SJCRH30 (cell line): ENCODE results near the gene IL18R1. TPM values are rescaled to one million over a fixed set of nuclear protein-coding genes. Genes with fewer than 3 reads are reported as not detected.

ENCODE experiments used
- DNase-seq, 2 experiments: peaks; one replicate each; pipeline ENCODE4 v3.0.0-alpha.2; 2015 to 2020
- H3K27ac ChIP-seq: fragments of 250-450 bp; sonication (Bioruptor Pico); 2 replicates; pipeline ENCODE4 v1.5.1; 2020; ENCODE audit warnings: mild to moderate bottlenecking, moderate library complexity
- H3K27me3 ChIP-seq: fragments of 250-450 bp; sonication (Bioruptor Pico); 2 replicates; pipeline ENCODE4 v1.5.1; 2020; ENCODE audit warnings: mild to moderate bottlenecking, moderate library complexity
- H3K36me3 ChIP-seq: fragments of 250-450 bp; sonication (Bioruptor Pico); 2 replicates; pipeline ENCODE4 v1.5.1; 2020; ENCODE audit warnings: mild to moderate bottlenecking, moderate library complexity
- H3K4me1 ChIP-seq: fragments of 250-450 bp; sonication (Bioruptor Pico); 2 replicates; pipeline ENCODE4 v1.5.1; 2020; ENCODE audit warnings: mild to moderate bottlenecking, moderate library complexity
- H3K4me3 ChIP-seq: fragments of 250-450 bp; sonication (Bioruptor Pico); 2 replicates; pipeline ENCODE4 v1.5.1; 2020; ENCODE audit warnings: mild to moderate bottlenecking, moderate library complexity
- H3K9me3 ChIP-seq: fragments of 250-450 bp; sonication (Bioruptor Pico); replicated peaks from 2 replicates; pipeline ENCODE4 v1.5.1; 2020; ENCODE audit warnings: mild to moderate bottlenecking, moderate library complexity
- total RNA-seq: library from RNA; depleted of rRNA; stranded (reverse); fragments of >200 nt; shearing (Covaris generic); gene quantifications from 2 replicates; pipeline ENCODE4 v1.2.3, GENCODE V29; 2014

The IL18R1 gene
- total RNA-seq, 1 experiment from 2014 or later = not detected

DNA sequence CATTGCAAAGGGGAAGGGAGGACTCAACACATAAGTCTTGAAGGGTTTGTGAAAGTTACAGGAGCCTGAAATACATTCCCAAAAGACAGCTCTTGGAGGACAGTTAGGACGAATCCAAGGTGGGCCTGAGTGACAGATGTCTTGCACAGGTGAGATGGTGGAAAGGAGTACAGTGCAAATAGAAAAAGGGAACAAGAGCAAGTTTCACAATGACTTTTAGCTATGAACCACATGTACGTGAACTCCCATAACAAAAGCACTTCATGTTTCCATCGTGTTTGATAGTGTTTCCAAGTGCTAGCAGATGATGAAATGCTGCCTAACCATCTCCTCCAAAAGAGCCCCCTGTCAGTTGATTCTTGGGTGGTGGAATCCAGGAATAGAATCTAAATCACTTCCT, 69.2 kb downstream of the IL18R1 start:
- Histone ChIP-seq H3K4me1 (no peaks in the 10 kb centered on the region), H3K9me3 (no peaks in the 10 kb centered on the region), H3K4me3 (no peak overlapping the region), H3K27ac (no peak overlapping the region), H3K27me3 (no peaks in the 10 kb centered on the region; the same call in 1 of the 2 replicates), H3K36me3 (no peaks in the 10 kb centered on the region)
- no peak for DNase-seq

DNA sequence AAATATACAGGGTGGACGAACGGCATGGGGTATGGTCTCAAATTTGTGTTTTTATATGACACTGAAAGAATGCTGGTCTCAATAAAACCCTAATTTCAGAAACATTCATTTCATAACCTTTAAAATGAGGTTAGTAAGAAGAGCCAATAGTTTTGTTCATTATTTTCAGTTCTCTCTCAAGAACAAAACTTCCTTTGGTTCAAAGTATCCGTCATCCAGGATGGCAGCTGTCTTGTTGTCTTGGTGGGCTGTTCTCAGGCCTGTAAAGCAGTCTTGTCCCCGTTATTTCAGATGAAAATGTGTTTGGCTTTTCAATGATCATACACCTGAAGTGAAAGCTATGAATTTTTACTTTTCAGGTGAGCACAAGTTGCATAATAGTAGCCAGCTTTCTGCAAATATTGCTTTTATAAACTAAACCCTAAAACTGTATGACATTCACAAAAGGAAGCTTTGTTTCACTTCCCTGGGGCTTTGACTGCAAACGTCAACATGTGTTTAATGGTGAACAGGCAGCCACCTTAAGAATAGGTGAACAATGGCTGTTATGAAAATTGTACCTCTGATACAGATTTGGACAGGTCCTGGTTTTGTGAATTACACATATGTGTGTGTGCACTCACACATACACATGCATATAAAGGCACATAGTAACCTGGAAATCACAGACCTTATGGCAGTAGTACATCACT, 70.0 kb downstream of the IL18R1 start:
- no peak overlapping the region for H3K27ac ChIP-seq
- H3K27me3 ChIP-seq = no peaks in the 10 kb centered on the region; the same call in 1 of the 2 replicates
- H3K4me1 ChIP-seq = no peaks in the 10 kb centered on the region
- H3K9me3 ChIP-seq = no peaks in the 10 kb centered on the region
- DNase-seq = no peak
- H3K36me3 ChIP-seq = no peaks in the 10 kb centered on the region
- no peak overlapping the region for H3K4me3 ChIP-seq

DNA sequence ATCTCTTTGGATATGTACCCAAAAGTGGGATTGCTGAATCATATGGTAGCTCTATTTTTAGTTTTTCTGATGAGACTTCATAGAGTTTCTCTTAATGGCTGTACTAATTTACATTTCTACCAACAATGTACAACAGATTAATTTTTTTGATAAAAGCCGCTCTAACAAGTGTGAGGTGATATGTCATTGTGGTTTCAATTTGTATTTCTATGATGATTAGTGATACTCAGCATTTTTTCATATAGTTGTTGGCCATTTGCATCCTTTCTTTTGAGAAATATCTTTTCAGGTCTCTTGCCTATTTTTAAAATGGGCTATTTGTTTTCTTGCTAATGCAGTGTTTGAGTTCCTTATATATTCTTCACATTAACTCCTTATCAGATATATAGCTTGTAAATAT, 71.7 kb downstream of the IL18R1 start:
- no peaks in the 10 kb centered on the region for H3K4me1 ChIP-seq
- H3K27me3 ChIP-seq = no peaks in the 10 kb centered on the region; the same call in 1 of the 2 replicates
- no peak overlapping the region for H3K4me3 ChIP-seq
- no peak for DNase-seq
- no peaks in the 10 kb centered on the region for H3K9me3 ChIP-seq
- no peaks in the 10 kb centered on the region for H3K36me3 ChIP-seq
- no peak overlapping the region for H3K27ac ChIP-seq

DNA sequence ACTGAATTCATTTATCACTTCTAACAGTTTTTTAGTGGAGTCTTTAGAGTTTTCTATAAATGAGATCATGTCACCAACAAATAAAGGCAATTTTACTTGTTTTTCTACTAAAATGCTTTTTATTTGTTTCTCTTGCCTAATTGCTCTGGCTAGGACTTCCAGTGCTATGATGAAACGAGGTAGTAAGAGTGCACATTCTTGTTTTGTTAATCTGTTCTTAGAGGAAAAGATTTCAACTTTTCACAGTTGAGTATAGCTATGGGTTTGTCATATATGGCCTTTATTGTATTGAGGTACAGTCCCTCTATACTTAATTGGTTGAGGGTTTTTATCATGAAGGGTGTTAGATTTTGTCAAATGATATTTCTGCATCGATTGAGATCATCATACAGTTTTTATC, 73.0 kb downstream of the IL18R1 start:
- Histone ChIP-seq H3K36me3 (no peaks in the 10 kb centered on the region), H3K27ac (no peak overlapping the region)

DNA sequence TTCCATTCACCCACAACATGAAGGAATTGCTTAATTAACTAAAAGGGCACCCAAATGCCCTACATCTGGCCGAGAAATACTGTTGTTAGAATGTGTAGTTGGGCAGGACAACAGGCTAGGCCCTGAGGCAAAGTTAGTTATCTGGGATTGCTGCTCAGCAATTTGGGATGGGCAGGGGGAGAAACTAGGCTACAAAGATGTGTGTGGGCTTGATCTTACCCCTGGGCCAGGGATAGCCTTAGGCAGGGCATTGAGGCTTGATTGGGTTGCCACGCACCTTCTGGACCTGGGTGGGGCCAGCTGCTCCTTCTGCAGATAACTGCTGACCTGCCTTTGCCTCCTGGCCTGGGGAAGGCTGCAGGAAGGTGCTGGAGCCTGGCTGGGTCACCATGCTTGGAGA, 76.8 kb downstream of the IL18R1 start:
- Histone ChIP-seq H3K9me3 (no peaks in the 10 kb centered on the region), H3K4me3 (no peak overlapping the region), H3K36me3 (no peaks in the 10 kb centered on the region), H3K27ac (no peak overlapping the region), H3K4me1 (no peaks in the 10 kb centered on the region), H3K27me3 (no peaks in the 10 kb centered on the region; the same call in 1 of the 2 replicates)
- DNase-seq = no peak

More for the DNA sequence above, 73.0 kb downstream of the IL18R1 start:
- no peak overlapping the region for H3K4me3 ChIP-seq
- H3K9me3 ChIP-seq = no peaks in the 10 kb centered on the region
- H3K27me3 ChIP-seq = no peaks in the 10 kb centered on the region; the same call in 1 of the 2 replicates
- DNase-seq = no peak
- no peaks in the 10 kb centered on the region for H3K4me1 ChIP-seq

DNA sequence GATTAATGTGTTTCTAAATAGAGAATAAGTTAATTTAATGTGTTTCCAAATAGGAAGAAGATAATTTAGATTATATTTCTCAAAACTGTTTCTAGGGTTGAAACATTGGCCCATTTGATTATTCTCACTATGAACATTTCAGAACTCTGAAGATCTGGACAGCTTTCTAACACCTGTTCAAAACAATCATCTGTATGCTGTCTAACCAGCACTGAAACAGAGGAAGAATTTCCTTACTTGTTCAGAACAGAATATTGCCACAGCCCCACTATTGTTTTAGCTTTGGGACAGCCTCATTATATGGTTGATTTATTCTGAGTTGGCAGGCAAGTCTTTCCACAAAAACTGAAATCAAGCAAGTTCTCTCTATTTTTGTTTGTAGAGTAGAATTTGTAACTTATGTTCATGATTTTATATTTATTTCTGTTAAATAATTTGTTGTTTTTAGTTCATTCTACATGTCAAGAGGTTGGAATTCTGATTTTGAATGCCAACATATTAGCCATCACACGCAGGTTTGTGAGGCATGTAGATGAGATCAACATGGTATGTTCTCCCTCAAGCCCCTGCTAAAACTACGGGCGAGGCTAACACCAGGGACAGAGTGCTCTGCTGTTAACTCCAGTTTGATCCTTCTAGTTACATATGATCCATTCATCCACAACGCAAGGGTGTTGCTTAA, 78.5 kb downstream of the IL18R1 start:
- Histone ChIP-seq H3K27me3 (no peaks in the 10 kb centered on the region), H3K4me3 (no peak overlapping the region), H3K9me3 (no peaks in the 10 kb centered on the region), H3K27ac (no peak overlapping the region), H3K36me3 (no peaks in the 10 kb centered on the region), H3K4me1 (no peaks in the 10 kb centered on the region)
- peak in 1 of 2 experiments; percentile 13 for DNase-seq

DNA sequence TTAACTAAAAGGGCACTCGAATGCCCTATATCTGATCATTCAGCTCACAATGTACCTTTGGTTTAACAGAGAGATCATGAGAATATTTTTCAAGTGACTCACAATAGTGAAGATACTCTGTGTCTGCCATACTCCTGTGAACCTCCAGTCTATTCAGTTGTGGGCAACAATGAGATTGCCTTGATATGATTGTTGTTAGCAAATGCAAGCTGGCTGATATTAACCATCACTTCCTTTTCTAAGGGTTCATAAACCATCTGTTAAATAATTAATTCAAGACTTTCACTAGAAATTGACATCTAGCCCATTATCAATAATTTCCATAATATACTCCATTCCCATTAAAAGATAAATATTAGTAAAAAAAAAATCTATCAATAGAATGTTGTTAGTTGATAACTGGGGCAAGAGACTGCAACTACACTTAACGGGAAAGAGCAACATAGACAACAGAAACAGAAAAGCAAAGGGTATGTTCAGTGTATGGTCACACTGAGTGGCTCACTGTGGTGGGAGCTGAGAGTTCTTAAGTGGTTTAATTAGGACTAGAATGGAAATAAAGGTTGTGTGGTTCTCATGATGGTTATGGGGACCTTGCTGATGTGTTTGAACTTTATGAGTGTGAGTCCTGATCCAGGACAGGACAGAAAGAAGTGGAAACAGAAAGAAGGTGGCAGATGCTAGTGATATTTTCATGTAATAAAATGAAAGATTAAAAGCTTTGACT, 79.2 kb downstream of the IL18R1 start:
- H3K36me3 ChIP-seq = no peaks in the 10 kb centered on the region
- no peak overlapping the region for H3K4me3 ChIP-seq
- H3K27me3 ChIP-seq = no peaks in the 10 kb centered on the region
- H3K9me3 ChIP-seq = no peaks in the 10 kb centered on the region
- no peak for DNase-seq
- no peaks in the 10 kb centered on the region for H3K4me1 ChIP-seq
- no peak overlapping the region for H3K27ac ChIP-seq

DNA sequence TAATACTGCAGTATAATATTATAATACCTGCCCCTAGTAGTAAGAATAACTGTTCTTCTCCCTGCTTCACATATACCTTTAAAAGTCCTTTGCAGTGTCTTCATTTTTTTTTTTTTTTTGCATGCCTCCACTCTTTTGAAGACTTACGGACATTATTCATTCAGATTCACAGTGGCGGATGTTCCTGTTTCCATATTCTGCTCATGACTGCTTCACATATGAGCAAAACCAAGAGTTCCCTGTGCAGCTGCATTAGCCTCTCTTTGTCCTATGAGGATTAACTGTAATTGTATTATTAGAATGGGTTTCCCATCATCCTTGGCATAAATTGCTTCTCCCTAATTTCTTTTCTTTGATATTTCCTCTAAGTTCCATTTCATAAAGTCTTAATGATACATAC, 80.1 kb downstream of the IL18R1 start:
- DNase-seq = no peak
- H3K9me3 ChIP-seq = no peaks in the 10 kb centered on the region
- H3K27ac ChIP-seq = no peak overlapping the region
- H3K4me3 ChIP-seq = no peak overlapping the region
- no peaks in the 10 kb centered on the region for H3K36me3 ChIP-seq
- H3K4me1 ChIP-seq = no peaks in the 10 kb centered on the region
- no peaks in the 10 kb centered on the region for H3K27me3 ChIP-seq

DNA sequence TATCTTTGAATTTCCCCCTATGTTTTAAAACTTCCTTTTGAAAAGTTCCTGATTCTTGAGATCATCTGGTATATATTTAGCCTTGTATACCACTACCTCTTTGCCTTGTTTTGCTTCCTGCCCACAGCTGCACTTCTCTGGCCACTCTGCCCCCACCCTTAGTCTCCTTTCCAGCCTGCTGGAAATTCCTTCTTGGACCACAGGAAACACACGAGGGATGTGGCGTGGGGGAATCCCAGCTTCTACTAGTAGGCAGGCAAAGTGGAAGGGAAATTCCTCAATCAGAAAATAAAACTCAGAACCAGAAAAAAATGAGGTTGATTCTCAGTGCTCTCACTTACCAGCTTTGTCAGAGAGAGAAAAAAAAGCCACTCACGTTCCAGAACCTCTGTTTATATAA, 80.7 kb downstream of the IL18R1 start:
- Histone ChIP-seq H3K9me3 (no peaks in the 10 kb centered on the region), H3K4me3 (no peak overlapping the region), H3K4me1 (no peaks in the 10 kb centered on the region), H3K27me3 (no peaks in the 10 kb centered on the region), H3K36me3 (no peaks in the 10 kb centered on the region), H3K27ac (no peak overlapping the region)
- no peak for DNase-seq

DNA sequence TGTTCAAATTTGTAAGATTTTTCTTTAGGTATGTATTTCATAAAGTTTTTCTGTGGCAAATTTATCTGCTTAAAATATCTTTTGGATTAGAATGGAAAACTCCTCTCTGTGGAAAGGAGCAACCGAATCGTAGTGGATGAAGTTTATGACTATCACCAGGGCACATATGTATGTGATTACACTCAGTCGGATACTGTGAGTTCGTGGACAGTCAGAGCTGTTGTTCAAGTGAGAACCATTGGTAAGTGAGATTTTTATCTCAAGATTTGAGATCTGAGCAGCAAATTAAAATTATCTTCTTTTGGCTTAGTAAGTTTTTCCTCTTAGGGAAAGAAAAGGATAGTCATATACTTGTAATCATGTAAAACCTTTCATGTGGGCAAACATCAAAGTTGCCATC, 81.5 kb downstream of the IL18R1 start:
- Histone ChIP-seq H3K36me3 (no peaks in the 10 kb centered on the region), H3K4me1 (no peaks in the 10 kb centered on the region), H3K4me3 (no peak overlapping the region), H3K27me3 (no peaks in the 10 kb centered on the region), H3K9me3 (no peaks in the 10 kb centered on the region), H3K27ac (no peak overlapping the region)
- DNase-seq = no peak

DNA sequence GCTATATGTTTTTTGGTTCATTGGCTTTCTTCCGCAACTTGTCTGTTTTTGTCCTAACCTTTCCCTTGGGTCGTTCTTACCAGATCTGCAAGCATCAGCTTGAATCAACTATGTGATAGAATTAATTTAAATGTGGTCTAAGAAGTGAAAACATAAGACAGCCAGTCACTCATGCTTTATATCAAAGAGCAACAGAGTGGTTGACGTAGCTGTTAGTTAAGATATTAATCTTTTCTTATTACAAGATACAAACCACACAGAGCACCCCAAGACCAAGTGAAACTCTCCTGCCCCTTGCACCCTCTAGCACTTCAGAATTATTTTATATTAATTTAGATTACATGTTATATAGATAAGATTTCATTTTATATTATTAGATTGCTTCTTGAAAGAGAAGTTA, 82.5 kb downstream of the IL18R1 start:
- no peaks in the 10 kb centered on the region for H3K9me3 ChIP-seq
- H3K4me3 ChIP-seq = no peak overlapping the region
- no peak for DNase-seq
- no peaks in the 10 kb centered on the region for H3K4me1 ChIP-seq
- no peaks in the 10 kb centered on the region for H3K27me3 ChIP-seq
- H3K27ac ChIP-seq = no peak overlapping the region
- no peaks in the 10 kb centered on the region for H3K36me3 ChIP-seq

DNA sequence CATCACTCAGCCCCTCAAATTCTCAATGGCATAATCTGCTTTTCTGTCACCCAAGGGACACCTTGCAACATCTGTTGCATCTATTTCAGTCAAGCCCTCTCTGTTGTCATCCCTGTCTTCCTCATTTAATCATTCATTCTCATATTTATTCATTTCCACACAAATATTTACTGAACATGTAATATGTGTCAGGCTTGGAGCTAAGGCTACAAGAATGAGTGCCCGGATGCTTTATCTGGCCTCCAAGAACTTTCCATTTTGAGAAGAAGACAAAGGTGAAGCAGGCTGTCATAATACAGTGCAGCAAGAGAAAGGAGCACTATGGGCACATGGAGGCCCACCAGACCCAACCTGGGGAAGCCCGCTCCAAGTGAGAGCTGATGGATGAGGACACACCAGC, 83.0 kb downstream of the IL18R1 start:
- no peaks in the 10 kb centered on the region for H3K4me1 ChIP-seq
- no peak overlapping the region for H3K27ac ChIP-seq
- no peaks in the 10 kb centered on the region for H3K27me3 ChIP-seq
- H3K36me3 ChIP-seq = no peaks in the 10 kb centered on the region
- H3K9me3 ChIP-seq = no peaks in the 10 kb centered on the region
- H3K4me3 ChIP-seq = no peak overlapping the region
- no peak for DNase-seq

DNA sequence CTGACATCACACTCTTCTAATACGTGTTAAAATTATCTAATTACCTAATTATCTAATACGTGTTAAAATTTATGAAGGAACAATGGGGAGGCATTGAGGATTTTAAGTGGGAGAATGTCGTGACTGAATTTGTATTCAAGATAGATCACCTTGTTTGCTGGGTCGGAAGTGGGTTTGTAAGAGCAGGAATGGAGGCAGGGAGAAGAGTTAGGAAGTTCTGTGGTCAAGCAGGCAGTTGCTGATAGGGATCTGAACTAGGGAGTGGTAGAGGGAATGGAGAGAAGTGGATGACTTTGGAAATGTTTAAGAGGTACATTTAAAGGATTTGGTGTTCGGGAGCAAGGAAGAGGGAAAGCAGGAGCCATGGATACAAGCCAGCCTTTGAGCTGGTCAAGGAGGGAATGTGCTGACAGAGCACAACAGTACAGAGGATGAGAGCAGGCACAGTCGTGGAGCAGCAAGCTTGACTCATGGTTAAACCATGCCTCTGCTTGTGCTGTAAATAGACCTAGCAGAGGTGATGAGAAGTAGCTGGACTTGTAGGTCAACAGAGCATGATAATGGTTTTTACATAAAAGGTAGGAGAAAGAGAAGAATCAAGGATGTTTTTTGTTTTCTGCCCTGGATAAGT, 83.6 kb downstream of the IL18R1 start:
- Histone ChIP-seq H3K4me3 (no peak overlapping the region), H3K36me3 (no peaks in the 10 kb centered on the region), H3K27me3 (no peaks in the 10 kb centered on the region), H3K4me1 (no peaks in the 10 kb centered on the region), H3K27ac (no peak overlapping the region), H3K9me3 (no peaks in the 10 kb centered on the region)
- DNase-seq = no peak

DNA sequence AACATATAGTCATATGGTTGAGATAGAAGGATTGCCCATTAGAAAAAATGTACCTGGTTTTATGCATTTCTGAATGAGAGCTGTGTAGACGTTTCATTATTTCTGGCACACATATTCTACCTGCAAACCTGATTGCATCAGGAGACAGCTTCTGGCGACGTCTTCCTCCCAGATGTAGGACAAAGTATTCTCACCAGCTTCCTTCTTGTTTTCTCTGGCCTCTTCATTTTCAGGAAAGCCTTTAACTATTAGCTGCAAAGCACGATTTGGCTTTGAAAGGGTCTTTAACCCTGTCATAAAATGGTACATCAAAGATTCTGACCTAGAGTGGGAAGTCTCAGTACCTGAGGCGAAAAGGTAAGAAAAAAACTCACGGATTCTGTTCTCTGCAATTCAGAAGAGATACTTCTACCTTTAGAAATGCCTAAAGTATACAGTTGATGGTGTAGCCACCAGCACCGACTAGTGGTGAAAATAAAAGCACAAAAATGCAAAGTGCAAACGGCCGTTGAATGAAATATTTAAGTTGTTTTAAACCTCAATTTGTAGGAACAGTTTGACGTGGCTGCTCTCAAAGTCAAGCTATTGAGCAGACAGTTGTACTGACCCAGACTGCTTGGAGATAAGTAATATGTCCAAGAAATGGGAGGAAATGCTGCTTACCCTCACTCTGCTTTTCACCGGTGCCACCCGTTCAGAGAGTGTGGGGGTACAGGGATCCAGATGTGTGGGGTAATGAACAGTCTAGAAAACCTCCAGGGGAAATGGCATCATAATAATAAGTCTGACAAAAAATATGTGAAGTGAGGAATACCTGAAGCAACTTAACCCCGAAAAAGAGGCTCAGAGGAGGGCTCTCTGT, 87.6 kb downstream of the IL18R1 start:
- DNase-seq = peak in 1 of 2 experiments; percentile 22
- Histone ChIP-seq H3K27me3 (no peaks in the 10 kb centered on the region), H3K4me3 (no peak overlapping the region), H3K4me1 (no peaks in the 10 kb centered on the region), H3K9me3 (no peaks in the 10 kb centered on the region), H3K27ac (no peak overlapping the region), H3K36me3 (no peaks in the 10 kb centered on the region)
